GM19467 (cell line): ENCODE data around the gene ZNF337.
"Not testable (repeated sequence)": the region's sequence is repeated elsewhere in the genome, so short reads cannot be mapped to it uniquely, and the experiment has no call there.

Experiments used
- ATAC-seq: cut with Tn5 transposase; IDR thresholded peaks from one replicate; pipeline ENCODE4 v1.9.1; 2021; ENCODE audit warnings: mild to moderate bottlenecking, moderate library complexity; ENCODE audit not compliant: unreplicated experiment

The ZNF337 gene

DNA sequence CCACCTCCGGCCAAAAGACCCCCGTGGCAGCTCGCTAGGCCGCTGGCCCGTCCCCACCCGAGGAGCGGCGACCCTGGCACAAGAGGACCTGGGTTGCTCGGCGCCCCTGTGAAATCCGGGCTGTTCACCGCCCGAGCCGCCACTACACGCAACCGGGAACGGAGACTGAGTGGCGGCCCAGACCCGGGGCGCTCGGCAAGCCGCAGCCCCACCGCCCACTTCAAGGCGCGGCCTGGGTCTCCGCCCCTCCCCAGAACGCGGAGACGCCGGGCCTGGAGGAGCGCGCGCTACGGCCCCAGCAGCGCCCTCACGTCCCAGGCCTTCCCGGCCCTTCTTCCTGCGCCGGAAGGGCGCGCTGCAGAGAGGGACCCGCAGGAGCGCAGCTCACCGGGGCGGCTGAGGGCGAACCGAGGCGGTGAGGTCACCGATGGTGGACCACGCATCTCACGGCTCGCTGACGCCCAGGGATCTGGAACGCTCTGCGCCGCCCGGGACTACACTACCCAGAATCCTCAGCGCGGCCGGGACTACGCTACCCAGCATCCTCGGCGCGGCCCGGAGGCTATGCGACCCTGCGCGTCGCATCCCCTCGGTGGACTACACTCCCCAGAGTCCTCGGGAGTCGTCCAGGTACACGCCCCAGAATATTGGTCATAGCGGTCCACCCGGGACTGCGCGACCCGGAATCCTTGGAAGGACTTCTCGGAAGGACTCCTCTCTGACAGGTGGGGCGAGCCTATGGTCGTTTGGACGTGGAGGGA lies at the start of gene ZNF337:
TSS of gene ZNF337 (minus strand) at position 483 of the 761 bp plus-strand sequence. CDS start 10,436 bp downstream, outside the sequence.
- peak; percentile 97 for ATAC-seq

DNA sequence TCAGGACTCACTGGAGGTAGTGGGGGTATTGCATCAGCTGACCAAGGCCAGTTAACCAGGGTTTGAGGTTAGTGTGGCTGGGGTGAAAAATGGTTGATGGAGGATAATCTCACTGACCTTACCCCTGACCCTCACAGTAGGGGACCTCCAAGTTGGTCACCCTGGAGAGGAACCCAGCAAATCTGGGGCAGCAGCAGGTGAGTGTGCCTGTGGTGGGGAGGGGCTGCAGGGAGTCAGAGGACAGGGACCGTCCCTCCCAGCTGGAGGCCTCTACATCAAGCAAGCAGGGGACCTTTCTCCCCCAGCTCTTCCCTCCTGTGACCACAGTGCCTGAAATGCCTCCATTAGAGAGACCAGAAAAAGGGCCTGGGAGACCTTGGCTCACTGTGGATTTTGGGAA lies 49.1 kb upstream of the ZNF337 start:
- ATAC-seq: no peak

DNA sequence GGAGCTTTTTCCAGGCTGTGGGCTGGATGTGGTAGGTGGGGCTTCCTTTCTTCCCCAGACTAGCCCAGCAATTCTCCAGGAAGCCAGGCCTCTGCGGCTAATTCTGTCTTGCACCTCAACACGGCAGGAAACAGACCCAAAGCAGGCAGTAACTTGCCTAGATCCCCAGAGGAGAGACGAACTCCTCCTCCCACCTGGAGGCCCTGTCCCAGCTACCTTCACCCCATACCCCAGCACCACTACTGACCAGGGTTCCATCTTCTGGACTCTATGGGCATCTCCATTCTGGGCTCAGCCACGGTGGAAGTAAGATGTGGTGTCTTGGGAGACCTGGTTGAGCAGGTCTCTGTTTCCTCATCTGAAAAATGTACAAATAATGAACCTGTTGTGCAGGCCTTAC lies 48.4 kb upstream of the ZNF337 start:
- no peak for ATAC-seq

DNA sequence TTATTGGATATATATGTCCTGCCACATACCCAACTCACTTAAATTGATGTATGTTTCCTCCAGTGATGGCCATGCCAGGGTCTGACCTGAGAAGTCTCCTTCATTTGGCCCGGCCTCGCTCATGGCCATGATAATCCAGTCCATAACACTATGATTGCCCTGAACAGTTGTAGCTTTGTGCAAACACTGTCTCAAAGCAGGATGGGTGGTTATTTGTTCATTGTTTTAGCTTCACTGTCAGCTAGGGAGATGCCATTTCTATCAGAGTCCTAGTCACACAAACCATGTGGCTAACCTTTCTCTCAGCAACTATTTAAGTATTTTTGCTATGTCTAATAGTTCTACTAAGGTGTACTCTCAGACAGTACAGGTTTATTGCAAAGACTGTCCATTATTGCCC lies 47.6 kb upstream of the ZNF337 start:
- ATAC-seq: no peak

DNA sequence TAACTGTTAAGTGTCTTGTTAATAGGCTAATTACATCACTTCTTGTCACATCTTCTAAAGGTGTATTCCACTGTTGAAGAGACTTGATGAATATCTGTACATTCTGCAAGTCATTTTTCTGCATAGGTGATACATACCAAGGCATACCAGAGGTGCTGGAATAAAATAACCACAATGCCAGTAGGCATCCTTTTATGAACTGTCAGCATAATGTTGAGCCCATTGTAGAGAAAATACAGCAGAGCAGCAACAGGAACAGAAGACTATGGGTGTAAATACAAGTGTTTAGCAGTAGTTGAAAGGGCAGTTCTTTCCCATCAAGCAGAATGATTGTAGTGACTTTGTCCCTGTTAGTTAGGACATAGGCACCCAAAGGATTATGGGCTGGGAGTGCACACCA lies 44.4 kb upstream of the ZNF337 start:
- ATAC-seq: no peak

DNA sequence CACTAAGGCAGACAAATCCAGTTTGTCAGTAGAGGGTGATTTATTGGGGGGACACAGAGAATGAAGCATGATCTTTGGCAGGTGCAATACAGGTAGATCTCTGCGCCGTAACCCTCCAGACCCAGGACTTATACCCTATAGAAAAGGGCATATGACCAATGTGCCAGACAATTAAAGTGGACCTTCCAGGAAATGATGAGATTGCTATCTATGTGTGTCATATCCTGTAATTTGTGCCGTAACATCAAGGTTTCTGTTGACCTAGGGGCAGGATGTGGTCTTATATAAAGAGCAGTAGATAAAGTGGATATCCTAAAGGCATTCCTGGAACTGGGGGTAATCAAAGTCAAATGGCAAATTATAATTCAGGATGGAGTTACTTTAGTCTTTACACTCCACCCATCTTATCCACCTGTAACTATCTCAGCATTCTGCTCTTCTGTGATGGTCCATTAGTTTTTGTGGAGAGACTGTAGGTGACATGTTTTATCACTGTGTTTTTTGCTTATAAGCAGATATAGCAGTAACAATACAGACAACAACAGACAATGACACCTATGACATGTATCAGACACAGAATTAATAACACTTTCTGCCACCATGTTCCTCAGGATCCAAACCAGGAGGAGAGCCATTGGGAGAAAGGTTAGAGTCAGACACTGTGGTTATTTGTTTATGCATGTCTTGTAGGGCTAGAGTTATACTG lies 43.1 kb upstream of the ZNF337 start:
- ATAC-seq: no peak

DNA sequence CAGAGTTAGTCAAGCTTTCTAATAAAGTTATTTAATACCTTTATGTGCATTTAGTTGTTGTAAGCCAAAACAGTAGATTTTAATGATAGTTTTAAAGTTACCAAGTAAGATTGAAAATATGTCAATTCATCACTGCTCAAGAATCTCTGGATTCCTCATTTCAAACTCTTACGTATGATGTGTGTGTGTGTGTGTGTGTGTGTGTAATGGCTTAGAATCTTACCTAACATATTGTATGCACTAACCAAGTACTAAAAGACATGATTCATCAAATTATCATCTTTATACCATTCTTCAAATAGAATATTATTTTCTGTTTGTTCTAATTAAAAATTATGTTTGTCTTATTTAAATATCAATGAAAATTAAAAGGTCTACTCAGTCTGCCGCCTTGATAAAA lies 41.5 kb upstream of the ZNF337 start:
- ATAC-seq: no peak

DNA sequence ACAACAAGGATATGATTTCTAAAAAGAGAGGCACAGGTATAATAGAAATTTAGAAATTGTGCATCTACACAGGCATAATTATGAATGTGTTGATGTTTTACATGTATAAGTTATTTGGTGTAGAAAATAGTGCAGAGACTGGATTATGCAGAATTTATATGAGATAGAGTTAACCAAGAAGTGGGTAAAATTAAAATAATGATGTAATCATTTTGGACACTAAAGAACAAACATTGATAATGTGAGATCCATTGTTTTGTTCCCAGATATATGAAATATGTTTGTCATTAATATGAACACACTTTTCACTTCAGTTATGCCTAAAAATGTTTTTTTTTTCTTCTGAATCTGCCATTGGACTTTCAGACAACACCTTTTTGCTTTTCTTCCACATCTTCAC lies 37.2 kb upstream of the ZNF337 start:
- no peak for ATAC-seq

DNA sequence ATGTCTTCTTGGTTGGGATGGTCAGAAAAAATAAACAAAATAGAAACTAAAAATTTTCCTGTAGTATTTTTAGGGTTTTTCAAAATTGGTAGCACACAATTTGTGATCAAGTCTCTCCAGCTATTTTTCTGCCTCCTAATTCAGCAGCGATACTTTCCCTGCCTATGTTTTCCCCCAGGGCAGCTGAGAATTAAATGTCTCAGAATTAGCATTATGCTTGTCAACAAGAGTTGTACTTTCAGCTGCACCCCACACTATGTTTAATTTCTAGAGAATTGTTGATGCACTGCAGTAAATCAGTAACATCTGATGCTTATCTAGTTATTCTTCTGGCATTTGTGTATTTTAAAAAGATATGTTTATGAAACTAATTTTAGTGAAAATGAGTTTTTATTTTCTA lies 34.2 kb upstream of the ZNF337 start:
- no peak for ATAC-seq

DNA sequence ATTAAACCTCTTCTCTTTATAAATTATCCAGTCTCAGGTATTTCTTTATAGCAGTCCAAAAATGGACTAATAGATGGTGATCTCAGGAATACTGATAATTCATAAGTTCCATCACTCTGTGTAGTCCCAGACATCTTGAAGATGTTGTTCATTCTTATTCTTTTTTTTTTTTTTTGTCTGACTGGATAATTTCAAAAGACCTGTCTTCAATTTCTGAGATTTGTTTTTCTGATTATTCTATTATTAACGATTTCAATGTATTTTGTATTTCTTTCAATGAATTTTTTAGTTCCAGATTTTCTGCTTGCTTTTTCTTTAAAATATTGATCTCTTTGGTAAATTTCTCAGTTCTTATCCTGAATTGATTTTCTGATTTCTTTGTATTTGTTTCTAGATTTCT lies 29.7 kb upstream of the ZNF337 start:
- ATAC-seq: no peak

DNA sequence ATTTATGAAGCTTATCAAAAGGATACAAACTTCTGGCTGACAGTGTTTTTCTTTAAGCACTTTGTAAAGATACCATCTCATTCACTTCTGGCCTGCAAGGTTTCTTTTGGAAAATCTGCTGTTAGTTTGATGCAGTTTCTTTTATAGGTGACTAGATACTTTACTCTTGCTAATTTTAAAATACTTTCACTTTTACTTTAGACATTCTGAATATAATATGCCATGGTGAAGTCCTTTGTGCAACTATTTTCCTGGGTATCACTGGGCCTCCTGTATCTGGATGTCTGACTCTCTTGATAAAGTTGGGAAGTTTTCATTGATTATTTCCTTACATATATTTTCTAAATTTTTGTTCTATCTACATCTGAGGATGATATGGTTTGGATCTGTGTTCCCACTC lies 29.0 kb upstream of the ZNF337 start:
- ATAC-seq: no peak

DNA sequence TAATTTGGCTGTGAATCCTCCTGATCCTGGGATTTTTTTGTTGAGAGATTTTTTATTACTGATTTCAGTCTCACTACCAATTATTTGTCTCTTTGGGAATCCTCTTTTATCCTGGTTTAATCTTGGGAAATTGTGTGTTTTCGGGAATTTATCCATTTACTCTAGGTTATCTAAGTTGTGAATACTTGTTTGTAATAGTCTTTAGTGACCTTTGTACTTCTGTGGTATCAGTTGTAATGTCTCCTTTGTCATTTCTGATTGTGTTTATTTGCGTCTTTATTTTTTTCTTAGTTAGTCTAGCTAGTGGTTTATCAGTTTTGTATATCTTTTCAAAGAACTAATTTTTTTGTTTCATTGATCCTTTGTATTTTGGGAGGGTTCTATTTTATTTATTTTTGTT lies 27.3 kb upstream of the ZNF337 start:
- ATAC-seq: no peak

DNA sequence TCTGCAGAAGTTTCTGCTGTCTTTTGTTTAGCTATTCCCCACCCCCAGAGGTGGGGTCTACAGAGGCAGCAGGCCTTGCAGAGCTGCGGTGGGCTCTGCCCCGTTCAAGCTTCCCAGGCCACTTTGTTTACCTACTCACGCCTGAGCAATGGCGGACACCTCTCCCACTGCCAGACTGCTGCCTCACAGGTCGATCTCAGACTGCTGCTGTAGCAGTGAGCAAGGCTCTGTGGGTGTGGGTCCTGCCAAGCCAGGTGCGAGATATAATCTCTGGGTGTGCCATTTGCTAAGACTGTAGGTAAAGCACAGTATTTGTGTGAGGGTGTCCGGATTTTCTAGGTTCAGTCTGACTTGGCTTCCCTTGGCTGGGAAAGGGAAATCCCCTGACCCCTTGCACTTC lies 23.6 kb upstream of the ZNF337 start:
- ATAC-seq: no peak

DNA sequence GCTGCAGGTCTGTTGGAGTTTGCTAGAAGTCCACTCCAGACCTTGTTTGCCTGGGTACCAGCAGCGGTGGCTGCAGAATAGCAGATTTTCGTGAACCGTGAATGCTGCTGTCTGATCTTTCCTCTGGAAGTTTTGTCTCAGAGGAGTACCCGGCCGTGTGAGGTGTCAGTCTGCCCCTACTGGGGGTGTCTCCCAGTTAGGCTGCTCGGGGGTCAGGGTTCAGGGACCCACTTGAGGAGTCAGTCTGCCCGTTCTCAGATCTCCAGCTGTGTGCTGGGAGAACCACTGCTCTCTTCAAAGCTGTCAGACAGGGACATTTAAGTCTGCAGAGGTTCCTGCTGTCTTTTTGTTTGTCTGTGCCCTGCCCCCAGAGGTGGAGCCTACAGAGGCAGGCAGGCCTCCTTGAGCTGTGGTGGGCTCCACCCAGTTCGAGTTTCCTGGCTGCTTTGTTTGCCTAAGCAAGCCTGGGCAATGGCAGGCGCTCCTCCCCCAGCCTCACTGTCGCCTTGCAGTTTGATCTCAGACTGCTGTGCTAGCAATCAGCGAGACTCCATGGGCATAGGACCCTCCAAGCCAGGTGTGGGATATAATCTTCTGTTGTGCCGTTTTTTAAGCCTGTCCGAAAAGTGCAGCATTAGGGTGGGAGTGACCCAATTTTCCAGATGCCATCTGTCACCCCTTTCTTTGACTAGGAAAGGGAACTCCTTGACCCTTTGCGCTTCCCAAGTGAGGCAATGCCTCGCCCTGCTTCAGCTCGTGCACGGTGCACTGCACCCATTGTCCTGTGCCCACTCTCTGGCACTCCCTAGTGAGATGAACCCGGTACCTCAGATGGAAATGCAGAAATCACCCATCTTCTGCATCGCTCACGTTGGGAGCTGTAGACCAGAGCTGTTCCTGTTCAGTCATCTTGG lies 22.5 kb upstream of the ZNF337 start:
- not testable (repeated sequence) for ATAC-seq

DNA sequence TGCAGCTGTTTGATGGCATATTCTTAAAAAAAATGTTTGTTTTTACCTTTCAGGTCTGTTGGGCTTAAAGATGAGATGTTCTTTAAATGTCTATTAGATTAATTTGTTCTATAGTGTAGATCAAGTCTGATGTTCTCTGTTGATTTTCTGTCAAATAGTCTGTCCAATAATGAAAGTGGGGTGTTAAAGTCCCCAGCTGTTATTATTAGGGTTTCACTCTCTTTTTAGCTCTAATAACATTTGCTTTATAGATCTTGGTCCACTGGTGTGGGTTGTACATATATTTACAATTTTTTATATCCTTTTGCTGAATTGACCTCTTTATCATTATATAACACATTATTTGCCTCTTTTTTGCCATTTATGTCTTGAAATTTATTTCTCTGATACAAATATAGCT lies 11.0 kb upstream of the ZNF337 start:
- no peak for ATAC-seq

DNA sequence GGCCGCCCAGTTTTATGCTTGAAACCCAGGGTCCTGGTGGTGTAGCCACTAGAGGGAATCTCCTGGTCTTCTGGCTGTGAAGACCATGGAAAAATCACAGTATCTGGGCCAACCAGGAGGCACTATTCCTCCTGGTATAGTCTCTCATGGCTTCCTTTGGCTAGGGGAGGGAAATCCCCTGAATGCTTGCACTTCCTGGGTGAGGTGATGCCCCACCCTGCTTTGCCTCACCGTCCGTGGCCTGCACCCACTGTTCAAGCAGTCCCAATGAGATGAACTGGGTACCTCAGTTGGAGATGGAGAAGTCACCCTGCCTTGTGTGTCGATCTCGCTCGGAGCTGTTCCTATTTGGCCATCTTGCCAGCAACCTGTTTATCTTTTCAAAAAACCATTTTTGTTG lies 10.1 kb upstream of the ZNF337 start:
- no peak for ATAC-seq

DNA sequence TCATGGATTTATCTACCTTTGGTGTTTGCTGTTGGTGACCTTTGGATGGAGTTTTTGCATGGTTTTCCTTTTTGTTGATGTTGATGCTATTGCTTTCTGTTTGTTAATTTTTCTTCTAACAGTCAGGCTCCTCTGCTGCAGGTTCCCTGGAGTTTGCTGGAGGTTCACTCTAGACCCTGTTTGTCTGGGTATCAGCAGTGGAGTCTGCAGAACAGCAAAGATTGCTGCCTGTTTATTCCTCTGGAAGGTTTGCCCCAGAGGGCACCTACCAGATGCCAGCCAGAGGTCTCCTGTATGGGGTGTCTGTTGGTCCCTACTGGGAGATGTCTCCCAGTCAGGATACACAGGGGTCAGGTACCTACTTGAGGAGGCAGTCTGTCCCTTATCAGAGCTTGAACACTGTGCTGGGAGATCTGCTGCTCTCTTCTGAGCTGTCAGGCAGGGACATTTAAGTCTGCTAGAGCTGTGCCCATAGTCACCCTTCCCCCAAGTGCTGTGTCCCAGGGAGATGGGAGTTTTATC lies 9.2 kb upstream of the ZNF337 start:
- ATAC-seq: no peak

DNA sequence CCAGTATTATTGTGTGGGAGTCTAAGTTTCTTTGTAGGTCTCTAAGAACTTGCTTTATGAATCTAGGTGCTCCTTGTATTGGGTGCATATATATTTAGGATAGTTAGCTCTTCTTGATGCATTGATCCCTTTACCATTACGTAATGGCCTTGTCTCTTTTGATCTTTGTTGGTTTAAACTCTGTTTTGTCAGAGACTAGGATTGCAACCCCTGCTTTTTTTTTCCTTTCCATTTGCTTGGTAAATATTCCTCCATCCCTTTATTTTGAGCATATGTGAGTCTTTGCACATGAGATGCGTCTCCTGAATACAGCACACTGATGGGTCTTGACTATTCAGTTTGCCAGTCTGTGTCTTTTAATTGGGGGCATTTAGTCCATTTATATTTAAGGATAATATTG lies 7.7 kb upstream of the ZNF337 start:
- ATAC-seq: not testable (repeated sequence)

DNA sequence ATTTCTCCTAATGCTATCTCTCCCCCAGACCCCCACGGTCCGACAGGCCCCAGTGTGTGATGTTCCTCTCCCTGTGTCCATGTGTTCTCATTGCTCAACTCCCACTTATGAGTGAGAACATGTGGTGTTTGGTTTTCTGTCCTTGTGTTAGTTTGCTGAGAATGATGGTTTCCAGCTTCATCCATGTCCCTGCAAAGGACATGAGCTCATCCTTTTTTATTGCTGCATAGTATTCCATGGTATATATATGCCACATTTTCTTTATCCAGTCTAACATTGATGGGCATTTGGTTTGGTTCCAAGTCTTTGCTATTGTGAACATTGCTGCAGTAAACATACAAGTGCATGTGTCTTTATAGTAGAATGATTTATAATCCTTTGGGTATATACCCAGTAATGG lies 4.2 kb upstream of the ZNF337 start:
- not testable (repeated sequence) for ATAC-seq

DNA sequence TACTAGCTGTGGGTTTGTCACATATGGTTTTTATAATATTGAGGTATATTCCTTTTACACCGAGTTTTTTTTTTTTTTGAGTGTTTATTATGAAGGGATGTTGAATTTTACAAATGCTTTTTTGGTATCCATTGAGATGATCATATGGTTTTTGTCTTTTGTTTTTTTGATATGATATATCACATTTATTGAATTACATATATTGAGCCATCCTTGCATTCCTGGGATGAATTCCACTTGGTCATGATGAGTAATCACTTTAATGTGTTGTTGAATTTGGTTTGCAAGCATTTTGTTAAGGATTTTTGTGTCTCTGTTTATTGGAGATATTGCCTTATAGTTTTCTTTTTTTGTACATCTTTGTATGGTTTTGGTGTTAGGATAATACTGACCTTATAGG lies 3.3 kb upstream of the ZNF337 start:
- no peak for ATAC-seq

DNA sequence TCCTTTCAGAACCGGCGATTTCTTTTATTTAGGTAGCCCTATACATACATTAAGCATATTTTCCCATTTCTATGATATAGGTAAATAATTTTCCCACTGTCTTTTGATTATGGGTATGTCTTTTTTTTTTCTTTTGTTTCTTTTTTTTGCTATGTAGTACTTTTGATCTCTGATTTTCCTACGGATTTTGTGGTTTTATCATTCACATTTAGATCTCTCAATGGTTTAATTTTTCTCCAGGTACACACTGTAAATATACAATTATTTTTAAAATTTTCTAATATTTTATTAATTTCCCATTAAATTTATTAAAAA lies 436 bp upstream of the ZNF337 start:
- no peak for ATAC-seq
